ENCODE results near the gene PRDM10.

DNA sequence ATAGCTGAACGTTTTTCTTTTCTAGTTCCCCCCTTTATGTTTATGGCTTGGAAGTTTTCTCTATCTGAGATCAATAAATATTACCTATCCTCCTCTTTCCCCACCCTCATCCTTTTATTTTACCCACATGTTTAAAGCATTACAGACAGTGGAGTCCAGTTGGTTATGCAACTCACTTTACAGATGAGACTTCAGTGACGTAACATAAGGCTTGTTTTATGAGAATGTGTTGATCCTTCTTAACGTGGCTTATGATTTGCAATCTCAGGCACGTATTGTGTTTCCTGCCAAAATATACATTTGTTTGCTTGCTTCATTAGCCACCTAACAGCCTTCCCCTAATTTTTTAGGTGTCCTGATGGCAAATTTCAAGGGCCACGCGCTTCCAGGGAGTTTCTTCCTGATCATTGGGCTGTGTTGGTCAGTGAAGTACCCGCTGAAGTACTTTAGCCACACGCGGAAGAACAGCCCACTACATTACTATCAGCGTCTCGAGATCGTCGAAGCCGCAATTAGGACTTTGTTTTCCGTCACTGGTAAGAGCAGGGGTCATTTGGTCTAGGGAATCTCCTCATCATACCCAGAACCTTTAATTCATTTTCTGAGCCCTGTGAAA is 150.4 kb downstream of the PRDM10 start:
- TF ChIP-seq, protein P1, sequence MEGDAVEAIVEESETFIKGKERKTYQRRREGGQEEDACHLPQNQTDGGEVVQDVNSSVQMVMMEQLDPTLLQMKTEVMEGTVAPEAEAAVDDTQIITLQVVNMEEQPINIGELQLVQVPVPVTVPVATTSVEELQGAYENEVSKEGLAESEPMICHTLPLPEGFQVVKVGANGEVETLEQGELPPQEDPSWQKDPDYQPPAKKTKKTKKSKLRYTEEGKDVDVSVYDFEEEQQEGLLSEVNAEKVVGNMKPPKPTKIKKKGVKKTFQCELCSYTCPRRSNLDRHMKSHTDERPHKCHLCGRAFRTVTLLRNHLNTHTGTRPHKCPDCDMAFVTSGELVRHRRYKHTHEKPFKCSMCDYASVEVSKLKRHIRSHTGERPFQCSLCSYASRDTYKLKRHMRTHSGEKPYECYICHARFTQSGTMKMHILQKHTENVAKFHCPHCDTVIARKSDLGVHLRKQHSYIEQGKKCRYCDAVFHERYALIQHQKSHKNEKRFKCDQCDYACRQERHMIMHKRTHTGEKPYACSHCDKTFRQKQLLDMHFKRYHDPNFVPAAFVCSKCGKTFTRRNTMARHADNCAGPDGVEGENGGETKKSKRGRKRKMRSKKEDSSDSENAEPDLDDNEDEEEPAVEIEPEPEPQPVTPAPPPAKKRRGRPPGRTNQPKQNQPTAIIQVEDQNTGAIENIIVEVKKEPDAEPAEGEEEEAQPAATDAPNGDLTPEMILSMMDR (conservative IDR thresholded peaks at IDR 0.05 in 1 of 2, IDR thresholded peaks at IDR 0.05 in 1 of 2; ENCODE audit: extremely low read depth in 1 of 2, insufficient read depth in 1 of 2, low read depth in 1 of 2, low read length in 2 of 2) = no peak
- TF ChIP-seq EZH2 (IDR thresholded peaks at IDR 0.05; ENCODE audit: borderline replicate concordance, low read length) = no peak

Measured in mammary epithelial cell (primary cell).